ENCODE data around the gene LRP1B. TPM values are rescaled to one million over a fixed set of nuclear protein-coding genes. Genes with fewer than 3 reads are reported as not detected.

LRP1B gene
- total RNA-seq, 4 donors from 2014 or later, result 3.3 to 11.1 (median 4.6) TPM

DNA sequence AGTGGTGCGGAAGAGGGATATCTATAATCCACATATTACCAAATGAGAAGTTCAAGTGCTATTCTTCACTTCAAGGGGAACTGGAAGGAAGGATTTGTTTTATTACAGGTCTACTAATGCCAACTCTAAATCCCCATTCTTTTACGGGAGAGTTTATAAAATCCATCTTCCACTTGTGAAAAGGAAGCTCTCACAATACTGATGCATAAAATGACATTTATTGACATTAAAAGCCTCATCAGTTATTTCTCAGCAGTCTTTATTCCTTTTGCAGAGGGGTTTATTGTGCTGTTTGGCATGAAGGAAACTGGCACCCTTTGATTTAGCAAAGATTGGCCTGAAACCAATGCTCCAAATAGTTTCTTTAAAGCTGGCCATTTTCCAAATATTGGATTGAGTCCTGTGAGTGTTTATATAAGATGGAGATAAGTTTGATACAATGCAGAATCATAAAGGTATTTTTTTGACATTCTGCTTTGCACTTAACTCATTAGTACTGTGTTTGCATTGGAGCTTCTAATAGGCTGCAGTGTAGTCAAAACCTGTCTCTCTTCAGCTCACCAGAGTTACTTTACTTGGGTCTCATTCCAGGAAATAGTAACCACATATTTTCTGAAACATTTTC lies 26.6 kb downstream of the LRP1B start:
- Histone ChIP-seq H3K4me3 (no peak overlapping the region), H3K36me3 (no peaks in the 10 kb centered on the region), H3K27ac (no peak overlapping the region), H3K27me3 (no peaks in the 10 kb centered on the region), H3K4me1 (no peaks in the 10 kb centered on the region), H3K9me3 (no peaks in the 10 kb centered on the region)
- ATAC-seq (no peak), DNase-seq (no peak)
- no peak for TF ChIP-seq POLR2A (IDR thresholded peaks at IDR 0.05)
- TF ChIP-seq, protein P1, sequence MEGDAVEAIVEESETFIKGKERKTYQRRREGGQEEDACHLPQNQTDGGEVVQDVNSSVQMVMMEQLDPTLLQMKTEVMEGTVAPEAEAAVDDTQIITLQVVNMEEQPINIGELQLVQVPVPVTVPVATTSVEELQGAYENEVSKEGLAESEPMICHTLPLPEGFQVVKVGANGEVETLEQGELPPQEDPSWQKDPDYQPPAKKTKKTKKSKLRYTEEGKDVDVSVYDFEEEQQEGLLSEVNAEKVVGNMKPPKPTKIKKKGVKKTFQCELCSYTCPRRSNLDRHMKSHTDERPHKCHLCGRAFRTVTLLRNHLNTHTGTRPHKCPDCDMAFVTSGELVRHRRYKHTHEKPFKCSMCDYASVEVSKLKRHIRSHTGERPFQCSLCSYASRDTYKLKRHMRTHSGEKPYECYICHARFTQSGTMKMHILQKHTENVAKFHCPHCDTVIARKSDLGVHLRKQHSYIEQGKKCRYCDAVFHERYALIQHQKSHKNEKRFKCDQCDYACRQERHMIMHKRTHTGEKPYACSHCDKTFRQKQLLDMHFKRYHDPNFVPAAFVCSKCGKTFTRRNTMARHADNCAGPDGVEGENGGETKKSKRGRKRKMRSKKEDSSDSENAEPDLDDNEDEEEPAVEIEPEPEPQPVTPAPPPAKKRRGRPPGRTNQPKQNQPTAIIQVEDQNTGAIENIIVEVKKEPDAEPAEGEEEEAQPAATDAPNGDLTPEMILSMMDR (IDR thresholded peaks at IDR 0.05 in 4 of 5, conservative IDR thresholded peaks at IDR 0.05 in 1 of 5), result no peak
- intact Hi-C loops (cut with DNase I; ENCODE audit: low total_unique reads), result no loop called here
- in situ Hi-C loops (cut with MboI; ENCODE audit: low sequenced_read_pairs in 4 of 4), result no loop called here

GRCh38 chr2:142100970-142101369 lies 29.8 kb downstream of the LRP1B start:
- in situ Hi-C loops (cut with MboI; ENCODE audit: low sequenced_read_pairs in 4 of 4), result no loop called here
- DNase-seq, result no peak
- intact Hi-C loops (cut with DNase I; ENCODE audit: low total_unique reads), result no loop called here
- Histone ChIP-seq H3K36me3 (no peaks in the 10 kb centered on the region), H3K27me3 (no peaks in the 10 kb centered on the region), H3K27ac (no peak overlapping the region), H3K9me3 (no peaks in the 10 kb centered on the region), H3K4me1 (no peaks in the 10 kb centered on the region), H3K4me3 (no peak overlapping the region)
- no peak for TF ChIP-seq POLR2A (IDR thresholded peaks at IDR 0.05)
- TF ChIP-seq, protein P1 (IDR thresholded peaks at IDR 0.05 in 4 of 5, conservative IDR thresholded peaks at IDR 0.05 in 1 of 5), result no peak
- ATAC-seq, result no peak

DNA sequence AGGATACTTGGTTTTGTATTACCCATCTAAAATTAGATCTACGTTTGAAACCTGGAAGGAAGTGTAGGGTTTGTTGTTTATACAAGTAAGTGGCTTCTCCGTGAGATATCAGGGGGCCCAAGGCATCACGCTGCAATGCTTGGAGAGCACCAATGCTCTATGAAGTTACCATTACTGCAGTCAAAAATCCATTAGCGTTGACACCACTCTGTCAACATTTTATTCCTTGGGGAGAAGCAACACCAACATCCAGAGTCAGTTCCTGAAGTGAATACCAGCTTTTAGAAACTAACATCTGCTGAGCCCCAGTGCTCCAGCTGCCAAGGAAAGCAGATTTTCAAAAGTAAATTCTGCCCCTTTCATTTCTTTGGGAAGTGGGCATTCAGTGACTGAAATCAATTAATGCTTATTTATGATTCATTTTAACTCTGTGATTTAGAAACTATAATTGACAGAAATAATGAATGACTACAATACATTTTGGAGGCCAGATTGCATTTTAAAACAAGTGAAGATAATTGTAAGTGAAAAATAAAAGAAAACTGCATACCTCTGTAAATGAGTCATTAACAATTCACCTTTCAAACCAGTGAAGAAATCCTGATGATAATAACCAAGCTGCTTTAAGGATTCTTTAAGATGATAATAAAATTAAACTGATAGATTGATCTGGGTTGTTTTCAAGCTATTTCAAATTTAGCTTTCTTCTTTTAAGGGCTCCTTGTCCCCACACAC lies 30.5 kb downstream of the LRP1B start:
- in situ Hi-C loops (cut with MboI; ENCODE audit: low sequenced_read_pairs in 4 of 4) (no loop called here), intact Hi-C loops (cut with DNase I; ENCODE audit: low total_unique reads) (no loop called here)

GRCh38 chr2:142097711-142098110 lies 33.1 kb downstream of the LRP1B start:
- no peaks in the 10 kb centered on the region for H3K4me1 ChIP-seq
- H3K27me3 ChIP-seq, result no peaks in the 10 kb centered on the region
- DNase-seq (no peak), ATAC-seq (no peak)
- no peak overlapping the region for H3K27ac ChIP-seq
- in situ Hi-C loops (cut with MboI; ENCODE audit: low sequenced_read_pairs in 4 of 4), result no loop called here
- intact Hi-C loops (cut with DNase I; ENCODE audit: low total_unique reads), result no loop called here
- no peak overlapping the region for H3K4me3 ChIP-seq
- TF ChIP-seq POLR2A (IDR thresholded peaks at IDR 0.05), result no peak
- TF ChIP-seq, protein P1 (IDR thresholded peaks at IDR 0.05 in 4 of 5, conservative IDR thresholded peaks at IDR 0.05 in 1 of 5), result no peak
- H3K36me3 ChIP-seq, result no peaks in the 10 kb centered on the region
- H3K9me3 ChIP-seq, result no peaks in the 10 kb centered on the region

More for the DNA sequence above, 30.5 kb downstream of the LRP1B start:
- Histone ChIP-seq H3K9me3 (no peaks in the 10 kb centered on the region), H3K27ac (no peak overlapping the region), H3K4me3 (no peak overlapping the region), H3K4me1 (no peaks in the 10 kb centered on the region), H3K36me3 (no peaks in the 10 kb centered on the region), H3K27me3 (no peaks in the 10 kb centered on the region)
- DNase-seq, result no peak
- ATAC-seq, result no peak
- TF ChIP-seq POLR2A (IDR thresholded peaks at IDR 0.05), result no peak
- TF ChIP-seq, protein P1 (IDR thresholded peaks at IDR 0.05 in 4 of 5, conservative IDR thresholded peaks at IDR 0.05 in 1 of 5), result no peak
